Right lobe of liver (tissue), 6 donors: Measurements from ENCODE around the gene NUCB1. TPM values are rescaled to one million over a fixed set of nuclear protein-coding genes. Genes with fewer than 3 reads are reported as not detected.
"Not testable (repeated sequence)": the region's sequence is repeated elsewhere in the genome, so short reads cannot be mapped to it uniquely, and the experiment has no call there.

Experiments used
- ATAC-seq, 4 donors: fragments of 200-7000 bp; cut with Tn5 transposase; one replicate each; pipeline ENCODE4 v1.9.1; 2020; ENCODE audit warnings: mild to moderate bottlenecking in 4 of 4, moderate library complexity in 4 of 4
- DNase-seq, 3 donors: peaks; one replicate each; pipeline ENCODE4 v3.0.0-alpha.2; 2020
- H3K27ac ChIP-seq, 3 donors: fragments of 200-600 bp; one replicate each; pipeline ENCODE4 v1.8.0; 2022
- H3K27me3 ChIP-seq, 2 donors: fragments of 200-600 bp; one replicate each; pipeline ENCODE4 v1.8.0; 2022
- H3K36me3 ChIP-seq, 4 donors: fragments of 200-600 bp; sonication (generic) in 1 of 4; one replicate each; pipeline versions ENCODE4 v1.5.1 to v1.8.0; 2017 to 2022; ENCODE audit warnings: control low read depth in 1 of 4
- H3K4me1 ChIP-seq, 4 donors: fragments of 200-600 bp; sonication (generic) in 1 of 4; one replicate each; pipeline versions ENCODE4 v1.5.1 to v1.8.0; 2017 to 2022; ENCODE audit warnings: control low read depth in 1 of 4
- H3K4me3 ChIP-seq, 3 donors: fragments of 200-600 bp; one replicate each; pipeline ENCODE4 v1.8.0; 2022
- H3K9me3 ChIP-seq, 4 donors: fragments of 200-600 bp; sonication (generic) in 1 of 4; one replicate each; pipeline versions ENCODE4 v1.5.1 to v1.8.0; 2017 to 2022; ENCODE audit warnings: control low read depth in 1 of 4
- CTCF ChIP-seq, 4 donors: fragments of 200-600 bp in 3 of 4; fragments of 450-650 bp in 1 of 4; IDR thresholded peaks; one replicate each; pipeline versions ENCODE4 v1.5.1 to v1.8.0; 2016 to 2022; ENCODE audit warnings: antibody characterized with exemption in 4 of 4, mild to moderate bottlenecking in 2 of 4
- POLR2A ChIP-seq: fragments of 450-650 bp; IDR thresholded peaks from one replicate; pipeline ENCODE4 v1.6.1; 2017; ENCODE audit warnings: antibody characterized with exemption, mild to moderate bottlenecking
- WGBS: methylation state at CpG from one replicate; pipeline ENCODE4 v1.1.6; 2018; ENCODE audit warnings: low coverage, low lambda C conversion rate; ENCODE audit not compliant: insufficient coverage; ENCODE audit errors: missing lambda C conversion rate; 5-methylcytosine and 5-hydroxymethylcytosine counted together
- intact Hi-C, 2 donors: fragments of 100-400 bp; cut with DNase I; formaldehyde crosslinking; loops; one replicate each; pipeline versions ENCODE4 v1.11.2 to v1.14.1; 2022
- total RNA-seq, 6 experiments: library from RNA; depleted of rRNA in 2 of 6; stranded (reverse); fragments of >200 nt in 2 of 6; fragmentation: NEBNext Ultra II Directional in 3 of 6; extraction: Animal tissue kit (Norgen Biotek cat#: 25700) in 3 of 6; gene quantifications; one replicate each; pipeline versions ENCODE4 v1.1.0 to v1.2.4, GENCODE V29; 2016 to 2023
- donor health status: DM: no; HTN: yes; CAD: no.
- donor health status: DM: no; HTN: no; CAD: no.
- donor health status: DM: no; HTN: no; CAD: no.
- donor health status: DM: no; HTN: yes; CAD: no.
- donor health status: DM: no; HTN: yes; CAD: no.

The NUCB1 gene
- total RNA-seq, 6 experiments from 2014 or later = 306 to 376 (median 349) TPM

DNA sequence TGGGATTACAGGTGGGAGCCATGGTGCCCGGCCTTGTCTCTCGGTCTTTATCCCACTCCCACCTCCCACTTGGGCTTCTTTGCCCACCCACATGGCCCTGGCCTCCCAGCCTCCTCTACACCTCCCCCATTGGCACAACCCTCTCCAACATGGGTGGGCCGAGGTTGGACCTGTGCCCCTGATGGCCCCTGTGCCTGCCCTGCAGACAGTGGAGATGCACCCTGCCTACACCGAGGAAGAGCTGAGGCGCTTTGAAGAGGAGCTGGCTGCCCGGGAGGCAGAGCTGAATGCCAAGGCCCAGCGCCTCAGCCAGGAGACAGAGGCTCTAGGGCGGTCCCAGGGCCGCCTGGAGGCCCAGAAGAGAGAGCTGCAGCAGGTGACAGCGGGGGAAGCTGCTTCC lies 20.8 kb downstream of the NUCB1 start:
- intact Hi-C loops = no loop called here
- H3K4me1 ChIP-seq = no peaks in the 10 kb centered on the region
- no peak for TF ChIP-seq CTCF (IDR thresholded peaks at IDR 0.05)
- no peak for TF ChIP-seq POLR2A
- DNase-seq = no peak
- H3K27ac ChIP-seq = no peak overlapping the region
- H3K4me3 ChIP-seq = no peak overlapping the region
- 100% methylated on average over 4 of the region's 10 CpGs for WGBS
- peaks cover 3 to 44% (median 22%) of the 10 kb centered on the region in 4 donors for H3K36me3 ChIP-seq
- H3K27me3 ChIP-seq = no peaks in the 10 kb centered on the region
- ATAC-seq = no peak
- no peaks in the 10 kb centered on the region for H3K9me3 ChIP-seq

- WGBS = 100% methylated on average over 1 of the region's 12 CpGs
- no peak for ATAC-seq
- H3K9me3 ChIP-seq = no peaks in the 10 kb centered on the region
- H3K4me1 ChIP-seq = no peaks in the 10 kb centered on the region
- H3K27ac ChIP-seq = no peak overlapping the region
- intact Hi-C loops = no loop called here
- no peak overlapping the region for H3K4me3 ChIP-seq
- no peaks in the 10 kb centered on the region for H3K27me3 ChIP-seq
- DNase-seq = no peak
- peaks cover 3 to 44% (median 20%) of the 10 kb centered on the region in 4 donors for H3K36me3 ChIP-seq
- TF ChIP-seq POLR2A (no peak), CTCF (IDR thresholded peaks at IDR 0.05) (no peak)
These were observed 21.8 kb downstream of the NUCB1 start for GRCh38 chr19:48921721-48922500.

GRCh38 chr19:48922548-48923490 lies 22.7 kb downstream of the NUCB1 start:
- Histone ChIP-seq H3K27me3 (no peaks in the 10 kb centered on the region), H3K4me3 (no peak overlapping the region), H3K4me1 (no peaks in the 10 kb centered on the region), H3K27ac (no peak overlapping the region), H3K9me3 (no peaks in the 10 kb centered on the region), H3K36me3 (peaks cover 3 to 43% (median 18%) of the 10 kb centered on the region in 4 donors)
- TF ChIP-seq POLR2A (no peak), CTCF (IDR thresholded peaks at IDR 0.05) (no peak)
- WGBS = 67% methylated on average over 3 of the region's 18 CpGs
- intact Hi-C loops = no loop called here
- DNase-seq (no peak), ATAC-seq (peak in 1 of 4 donors; percentile 4)

GRCh38 chr19:48925240-48925843 lies 25.2 kb downstream of the NUCB1 start:
- ATAC-seq (peak in 2 of 4 donors; percentile 3 to 11), DNase-seq (no peak)
- H3K36me3 ChIP-seq = peaks cover 3 to 25% (median 9%) of the 10 kb centered on the region in 4 donors
- H3K27me3 ChIP-seq = no peaks in the 10 kb centered on the region
- no peak overlapping the region for H3K27ac ChIP-seq
- TF ChIP-seq POLR2A = no peak
- TF ChIP-seq CTCF (IDR thresholded peaks at IDR 0.05) = no peak
- no peaks in the 10 kb centered on the region for H3K4me1 ChIP-seq
- WGBS = 71% methylated on average over 8 of the region's 11 CpGs
- intact Hi-C loops = no loop called here
- no peaks in the 10 kb centered on the region for H3K9me3 ChIP-seq
- no peak overlapping the region for H3K4me3 ChIP-seq

GRCh38 chr19:48925890-48926289 lies 25.8 kb downstream of the NUCB1 start:
- H3K36me3 ChIP-seq = peaks cover 3 to 19% (median 8%) of the 10 kb centered on the region in 4 donors
- DNase-seq, ATAC-seq, H3K4me1 ChIP-seq, H3K4me3 ChIP-seq, H3K9me3 ChIP-seq, H3K27me3 ChIP-seq, intact Hi-C loops, H3K27ac ChIP-seq: not testable (repeated sequence)
- WGBS = 71% methylated on average over 7 of the region's 8 CpGs
